Adipocyte (in vitro differentiated cells): Measurements from ENCODE around the gene TMEM132D.

ENCODE experiments used
- DNase-seq: peaks from one replicate; pipeline ENCODE4 v3.0.0-alpha.2; 2015; ENCODE audit warnings: low read depth
- H3K27me3 ChIP-seq: replicated peaks from 2 replicates; pipeline ENCODE4 v1.7.0; 2013; ENCODE audit warnings: mild to moderate bottlenecking, low read length, moderate library complexity; ENCODE audit not compliant: control insufficient read depth, insufficient read depth
- H3K36me3 ChIP-seq: 2 replicates; pipeline ENCODE4 v1.7.0; 2013; ENCODE audit warnings: low read length, mild to moderate bottlenecking, moderate library complexity; ENCODE audit not compliant: control insufficient read depth, insufficient read depth, severe bottlenecking
- H3K4me1 ChIP-seq: 2 replicates; pipeline ENCODE4 v1.7.0; 2013; ENCODE audit warnings: mild to moderate bottlenecking, low read length, moderate library complexity; ENCODE audit not compliant: control insufficient read depth, insufficient read depth
- H3K4me3 ChIP-seq: 2 replicates; pipeline ENCODE4 v1.7.0; 2013; ENCODE audit warnings: mild to moderate bottlenecking, low read length, moderate library complexity
- H3K9ac ChIP-seq: 2 replicates; pipeline ENCODE4 v1.7.0; 2013; ENCODE audit warnings: mild to moderate bottlenecking, low read length, moderate library complexity
- H3K9me3 ChIP-seq: 2 replicates; pipeline ENCODE4 v1.7.0; 2013; ENCODE audit warnings: mild to moderate bottlenecking, low read length, moderate library complexity; ENCODE audit not compliant: control insufficient read depth

Gene TMEM132D

GRCh38 chr12:129719416-129719815 lies 184.4 kb downstream of the TMEM132D start:
- peak; percentile 9 for DNase-seq
- Histone ChIP-seq H3K9ac (no peak overlapping the region), H3K9me3 (peaks cover 8% of the 10 kb centered on the region), H3K4me1 (no peaks in the 10 kb centered on the region), H3K36me3 (no peaks in the 10 kb centered on the region), H3K4me3 (no peak overlapping the region), H3K27me3 (no peaks in the 10 kb centered on the region)

- H3K4me1 ChIP-seq, result no peaks in the 10 kb centered on the region
- H3K9ac ChIP-seq, result no peak overlapping the region
- DNase-seq, result no peak
- peaks cover 8% of the 10 kb centered on the region for H3K9me3 ChIP-seq
- H3K4me3 ChIP-seq, result no peak overlapping the region
- H3K36me3 ChIP-seq, result no peaks in the 10 kb centered on the region
- H3K27me3 ChIP-seq, result no peaks in the 10 kb centered on the region
Measured at GRCh38 chr12:129717438-129717837, 186.4 kb downstream of the TMEM132D start.

DNA sequence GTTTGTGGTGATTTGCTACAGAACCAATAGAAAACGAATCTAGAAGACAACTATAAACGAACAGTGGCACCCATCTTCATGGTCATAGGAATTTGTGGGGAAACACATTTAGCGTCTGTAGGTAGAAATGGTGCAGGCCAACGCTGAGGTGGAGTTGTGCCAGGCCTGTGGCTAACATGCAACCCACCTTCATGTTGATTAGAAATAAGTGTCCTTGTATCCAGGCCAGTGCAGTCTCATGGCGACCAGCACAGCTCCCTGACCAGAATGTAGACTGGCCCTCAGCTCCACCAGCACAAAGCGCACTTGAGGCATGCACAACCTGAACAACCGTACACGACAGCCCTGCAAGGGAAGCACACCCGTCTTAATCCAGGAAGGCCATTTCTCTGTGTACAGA lies 187.0 kb downstream of the TMEM132D start:
- no peak overlapping the region for H3K9ac ChIP-seq
- no peak overlapping the region for H3K4me3 ChIP-seq
- peaks cover 8% of the 10 kb centered on the region for H3K9me3 ChIP-seq
- H3K4me1 ChIP-seq, result no peaks in the 10 kb centered on the region
- DNase-seq, result no peak
- no peaks in the 10 kb centered on the region for H3K27me3 ChIP-seq
- H3K36me3 ChIP-seq, result no peaks in the 10 kb centered on the region

DNA sequence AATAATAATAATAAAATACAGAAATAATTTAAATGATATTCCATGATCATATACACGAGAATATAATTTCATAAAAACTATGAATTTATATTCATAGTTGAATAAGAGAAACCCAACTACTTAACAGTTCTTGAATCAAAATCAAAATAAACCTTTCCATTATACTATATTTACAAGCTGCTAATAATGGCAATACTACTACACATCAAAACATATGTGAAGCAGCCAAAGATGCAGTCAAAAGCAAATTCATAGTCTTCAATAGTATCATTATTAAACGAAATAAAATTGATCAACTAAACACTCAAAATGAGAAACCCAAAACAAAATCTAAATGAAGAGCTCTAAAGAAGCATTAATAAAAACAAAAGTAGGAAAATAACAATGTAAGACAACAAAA lies 197.1 kb downstream of the TMEM132D start:
- Histone ChIP-seq H3K9ac (no peak overlapping the region), H3K4me1 (no peaks in the 10 kb centered on the region), H3K27me3 (no peaks in the 10 kb centered on the region), H3K36me3 (no peaks in the 10 kb centered on the region), H3K4me3 (no peak overlapping the region), H3K9me3 (peaks cover 20% of the 10 kb centered on the region)
- no peak for DNase-seq

- DNase-seq, result no peak
- peaks cover 20% of the 10 kb centered on the region for H3K9me3 ChIP-seq
- no peaks in the 10 kb centered on the region for H3K27me3 ChIP-seq
- no peak overlapping the region for H3K4me3 ChIP-seq
- H3K4me1 ChIP-seq, result no peaks in the 10 kb centered on the region
- H3K36me3 ChIP-seq, result no peaks in the 10 kb centered on the region
- H3K9ac ChIP-seq, result no peak overlapping the region
Measured at GRCh38 chr12:129704232-129704830, 199.5 kb downstream of the TMEM132D start.

- Histone ChIP-seq H3K36me3 (no peaks in the 10 kb centered on the region), H3K9me3 (peaks cover 12% of the 10 kb centered on the region), H3K4me1 (no peaks in the 10 kb centered on the region), H3K27me3 (no peaks in the 10 kb centered on the region), H3K9ac (no peak overlapping the region), H3K4me3 (no peak overlapping the region)
- peak; percentile 78 for DNase-seq
Measured at GRCh38 chr12:129701631-129702101, 202.2 kb downstream of the TMEM132D start.

GRCh38 chr12:129700036-129700435 lies 203.8 kb downstream of the TMEM132D start:
- Histone ChIP-seq H3K9ac (no peak overlapping the region), H3K4me3 (no peak overlapping the region), H3K36me3 (no peaks in the 10 kb centered on the region), H3K9me3 (no peaks in the 10 kb centered on the region), H3K27me3 (no peaks in the 10 kb centered on the region), H3K4me1 (no peaks in the 10 kb centered on the region)
- no peak for DNase-seq

DNA sequence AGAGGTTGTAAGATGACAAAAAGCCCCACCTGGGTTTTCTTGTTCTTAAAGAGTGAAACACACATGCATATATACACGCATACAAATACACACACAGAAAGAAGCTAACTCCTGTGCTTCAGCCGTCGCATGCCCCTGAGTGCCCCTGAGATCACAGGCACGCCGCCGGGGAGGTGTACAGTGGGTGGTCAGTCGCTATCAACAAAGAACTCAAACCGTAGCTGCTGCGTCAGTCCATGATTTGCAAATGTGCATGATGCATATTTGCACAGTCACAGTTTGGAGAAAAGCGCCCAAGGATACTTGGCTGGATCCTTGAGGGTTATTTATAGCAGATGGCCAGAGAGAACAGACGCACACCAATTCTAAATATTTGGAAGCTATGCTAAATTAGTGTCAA lies 206.9 kb downstream of the TMEM132D start:
- no peaks in the 10 kb centered on the region for H3K9me3 ChIP-seq
- no peaks in the 10 kb centered on the region for H3K4me1 ChIP-seq
- DNase-seq, result peak; percentile 93
- H3K27me3 ChIP-seq, result no peaks in the 10 kb centered on the region
- H3K9ac ChIP-seq, result no peak overlapping the region
- no peaks in the 10 kb centered on the region for H3K36me3 ChIP-seq
- no peak overlapping the region for H3K4me3 ChIP-seq

GRCh38 chr12:129696405-129696804 lies 207.4 kb downstream of the TMEM132D start:
- DNase-seq, result no peak
- Histone ChIP-seq H3K9me3 (no peaks in the 10 kb centered on the region), H3K36me3 (no peaks in the 10 kb centered on the region), H3K27me3 (no peaks in the 10 kb centered on the region), H3K9ac (no peak overlapping the region), H3K4me1 (no peaks in the 10 kb centered on the region), H3K4me3 (no peak overlapping the region)

- no peak overlapping the region for H3K4me3 ChIP-seq
- H3K27me3 ChIP-seq, result no peaks in the 10 kb centered on the region
- no peaks in the 10 kb centered on the region for H3K36me3 ChIP-seq
- no peaks in the 10 kb centered on the region for H3K9me3 ChIP-seq
- no peak for DNase-seq
- no peaks in the 10 kb centered on the region for H3K4me1 ChIP-seq
- no peak overlapping the region for H3K9ac ChIP-seq
Measured at GRCh38 chr12:129693731-129694130, 210.1 kb downstream of the TMEM132D start.

DNA sequence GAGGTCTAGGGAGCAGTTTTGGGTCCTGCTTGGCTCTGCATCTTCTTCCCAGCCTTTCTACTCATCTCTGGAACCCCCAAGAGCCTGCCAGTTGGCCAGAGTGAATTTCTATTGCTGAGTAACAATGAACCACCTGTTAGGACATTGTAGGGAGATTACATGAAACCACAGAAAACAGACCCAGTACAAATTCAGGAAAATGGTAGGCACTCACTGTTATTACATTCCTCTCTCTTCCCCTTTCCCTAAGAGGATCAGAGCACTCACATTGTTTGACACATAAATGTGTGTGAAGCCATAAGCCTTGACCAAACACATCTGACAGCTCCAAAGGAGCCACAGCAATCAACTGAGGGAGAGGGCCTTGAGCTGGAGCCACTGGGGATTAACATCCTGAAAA lies 216.1 kb downstream of the TMEM132D start:
- Histone ChIP-seq H3K4me3 (no peak overlapping the region), H3K27me3 (no peaks in the 10 kb centered on the region), H3K9me3 (peaks cover 3% of the 10 kb centered on the region), H3K9ac (no peak overlapping the region), H3K36me3 (no peaks in the 10 kb centered on the region), H3K4me1 (no peaks in the 10 kb centered on the region)
- DNase-seq, result no peak

- H3K9ac ChIP-seq, result no peak overlapping the region
- peaks cover 18% of the 10 kb centered on the region for H3K9me3 ChIP-seq
Measured at GRCh38 chr12:129681830-129682229, 222.0 kb downstream of the TMEM132D start.

More at GRCh38 chr12:129681830-129682229, 222.0 kb downstream of the TMEM132D start:
- no peak for DNase-seq
- H3K27me3 ChIP-seq, result no peaks in the 10 kb centered on the region
- H3K4me1 ChIP-seq, result no peaks in the 10 kb centered on the region
- no peak overlapping the region for H3K4me3 ChIP-seq
- H3K36me3 ChIP-seq, result no peaks in the 10 kb centered on the region
